GM12878 (cell line): ENCODE results near the gene ATP2A2. TPM values are rescaled to one million over a fixed set of nuclear protein-coding genes. Genes with fewer than 3 reads are reported as not detected.

Experiments used
- ATAC-seq: fragments of 200-7000 bp; cut with Tn5 transposase; 3 replicates; pipeline ENCODE4 v1.9.1; 2020; ENCODE audit warnings: mild to moderate bottlenecking, moderate library complexity
- BruUV-seq: library from RNA; stranded (reverse); fragments of 400-500 nt; replicated peaks from 2 replicates; lab custom pipeline; 2021; lab: Mats Ljungman, UMichigan
- CTCF ChIA-PET: fragments of 300-600 bp; sonication (Branson Sonifier 250); formaldehyde crosslinking; extraction: SDS; loops from one replicate; lab custom pipeline; 2021; ENCODE audit warnings: inconsistent platforms; lab: Yijun Ruan, JAX
- POLR2A ChIA-PET: fragments of 350-600 bp; formaldehyde crosslinking; extraction: SDS; loops from one replicate; lab custom pipeline; 2021; ENCODE audit warnings: inconsistent platforms; lab: Charles Lee
- RAD21 ChIA-PET: fragments of 300-600 bp; sonication (Branson Sonifier 250); formaldehyde crosslinking; loops from one replicate; lab custom pipeline; 2023; ENCODE audit warnings: antibody characterized with exemption; ENCODE audit not compliant: unreplicated experiment; lab: Charles Lee
- SMC1A ChIA-PET: fragments of 300-600 bp; sonication (Branson Sonifier 250); formaldehyde crosslinking; loops from one replicate; lab custom pipeline; 2023; ENCODE audit not compliant: unreplicated experiment, uncharacterized antibody; lab: Charles Lee
- DNase-seq: peaks from one replicate; pipeline ENCODE4 v3.0.0-alpha.2; 2011; ENCODE audit warnings: low read depth, low spot score
- FAIRE-seq: peaks from 3 replicates; lab custom pipeline; 2011; peaks lifted over from hg19 to GRCh38; lab: Jason Lieb, UNC
- H2AFZ ChIP-seq: 2 replicates; pipeline ENCODE4 v1.6.0; 2011; ENCODE audit warnings: low read depth, low read length, control low read depth; ENCODE audit not compliant: control insufficient read depth
- H3K27ac ChIP-seq: 2 replicates; pipeline ENCODE4 v1.5.1; 2011; ENCODE audit warnings: control low read depth; ENCODE audit not compliant: control insufficient read depth, insufficient read depth
- H3K27me3 ChIP-seq, 2 experiments: replicated peaks in 1 of 2; 2 replicates each; pipeline versions ENCODE4 v1.6.0 to v1.6.1; 2011; ENCODE audit warnings: low read length in 1 of 2; ENCODE audit not compliant: control insufficient read depth in 2 of 2, insufficient read depth in 2 of 2
- H3K36me3 ChIP-seq, 2 experiments: 2 replicates each; pipeline ENCODE4 v1.5.1; 2011; ENCODE audit warnings: low read length in 1 of 2; ENCODE audit not compliant: control insufficient read depth in 2 of 2, insufficient read depth in 2 of 2
- H3K4me1 ChIP-seq: 2 replicates; pipeline ENCODE4 v1.6.1; 2011; ENCODE audit warnings: mild to moderate bottlenecking, low read length, moderate library complexity, mixed read lengths; ENCODE audit not compliant: control insufficient read depth, insufficient read depth
- H3K4me2 ChIP-seq: 2 replicates; pipeline ENCODE4 v1.6.0; 2011; ENCODE audit warnings: control low read depth; ENCODE audit not compliant: control insufficient read depth, insufficient read depth
- H3K4me3 ChIP-seq: fragments of 200-600 bp; sonication (generic); 2 replicates; pipeline ENCODE4 v1.5.1; 2016
- H3K79me2 ChIP-seq: 2 replicates; pipeline ENCODE4 v1.6.0; 2011; ENCODE audit warnings: low read length; ENCODE audit not compliant: control insufficient read depth, insufficient read depth
- H3K9ac ChIP-seq: 2 replicates; pipeline ENCODE4 v1.8.0; 2011; ENCODE audit warnings: low read length, control low read depth, mixed read lengths; ENCODE audit not compliant: control insufficient read depth, insufficient read depth
- H3K9me3 ChIP-seq: replicated peaks from 3 replicates; pipeline ENCODE4 v1.5.1; 2011; ENCODE audit warnings: mild to moderate bottlenecking, low read length; ENCODE audit not compliant: control insufficient read depth, insufficient read depth
- H4K20me1 ChIP-seq: 2 replicates; pipeline ENCODE4 v1.6.0; 2011; ENCODE audit not compliant: control insufficient read depth, insufficient read depth
- ATF3 ChIP-seq: IDR thresholded peaks from 2 replicates; pipeline ENCODE4 v1.6.1; 2011; ENCODE audit warnings: low read depth, mild to moderate bottlenecking, low read length, moderate library complexity, borderline replicate concordance; ENCODE audit errors: extremely low read depth
- BCLAF1 ChIP-seq: fragments of 450-650 bp; IDR thresholded peaks from 2 replicates; pipeline ENCODE4 v1.6.1; 2017; ENCODE audit warnings: antibody characterized with exemption, mild to moderate bottlenecking, moderate library complexity
- CHD2 ChIP-seq: IDR thresholded peaks from 2 replicates; pipeline ENCODE4 v1.6.1; 2011; ENCODE audit warnings: low read depth, low read length, improper control_type of control experiment, borderline replicate concordance
- GATAD2B ChIP-seq: fragments of 450-650 bp; conservative IDR thresholded peaks from 2 replicates; pipeline ENCODE4 v1.6.1; 2017; ENCODE audit warnings: low read depth, mild to moderate bottlenecking, moderate library complexity
- HSF1 ChIP-seq: fragments of 150-350 bp; IDR thresholded peaks from 2 replicates; pipeline ENCODE4 v1.6.1; 2014; ENCODE audit warnings: mild to moderate bottlenecking, low read depth, low read length
- IRF3 ChIP-seq: fragments of 450-650 bp; IDR thresholded peaks from 2 replicates; pipeline ENCODE4 v1.6.1; 2014; ENCODE audit warnings: mild to moderate bottlenecking
- IRF5 ChIP-seq: fragments of 450-650 bp; IDR thresholded peaks from 2 replicates; pipeline ENCODE4 v1.6.1; 2017; ENCODE audit warnings: borderline replicate concordance
- JUNB ChIP-seq: IDR thresholded peaks from 2 replicates; pipeline ENCODE4 v1.6.1; 2016; ENCODE audit warnings: antibody characterized with exemption, mild to moderate bottlenecking
- NR2C1 ChIP-seq: fragments of 450-650 bp; IDR thresholded peaks from 2 replicates; pipeline ENCODE4 v1.6.1; 2017; ENCODE audit warnings: antibody characterized with exemption, mild to moderate bottlenecking, moderate library complexity
- POLR2A ChIP-seq: IDR thresholded peaks from 2 replicates; pipeline ENCODE4 v1.6.1; 2011; ENCODE audit warnings: low read depth, mild to moderate bottlenecking, low read length
- TARDBP ChIP-seq: IDR thresholded peaks from 2 replicates; pipeline ENCODE4 v1.6.1; 2016; ENCODE audit warnings: borderline replicate concordance
- TCF3 ChIP-seq: IDR thresholded peaks from 2 replicates; pipeline ENCODE4 v1.6.1; 2012; ENCODE audit warnings: low read depth, mild to moderate bottlenecking, low read length, borderline replicate concordance; ENCODE audit not compliant: insufficient read depth
- YY1 ChIP-seq: IDR thresholded peaks from 2 replicates; pipeline ENCODE4 v1.6.1; 2011; ENCODE audit warnings: low read depth, mild to moderate bottlenecking, low read length
- ZNF207 ChIP-seq: fragments of 450-650 bp; IDR thresholded peaks from 2 replicates; pipeline ENCODE4 v1.6.1; 2014; ENCODE audit warnings: antibody characterized with exemption, mild to moderate bottlenecking, borderline replicate concordance
- WGBS: methylation state at CpG from one replicate; pipeline ENCODE4 v1.1.6; 2016; ENCODE audit warnings: low lambda C conversion rate; ENCODE audit not compliant: insufficient replicate concordance, insufficient coverage; ENCODE audit errors: missing lambda C conversion rate; 5-methylcytosine and 5-hydroxymethylcytosine counted together
- in situ Hi-C: fragments of 300-500 bp; cut with MboI; formaldehyde crosslinking; loops from 9 replicates; pipeline ENCODE4 v1.14.3; 2018; ENCODE audit warnings: mixed read lengths
- intact Hi-C: fragments of 100-400 bp; cut with micrococcal nuclease; formaldehyde crosslinking; loops from one replicate; pipeline ENCODE4 v1.14.2; 2022; ENCODE audit not compliant: unreplicated experiment
- polyA plus RNA-seq, 11 experiments: library from polyadenylated mRNA; depleted of rRNA in 4 of 11; unstranded in 6 of 11; stranded (reverse) in 5 of 11; fragments of >200 nt; fragmentation: Nextera tagmentation in 4 of 11; fragmentation: Illumina TruSeq in 1 of 11; extraction: Ambion mirVana in 4 of 11; extraction: Trizol in 1 of 11; gene quantifications; 1 replicate in 1 of 11; 2 replicates in 10 of 11; pipeline versions ENCODE4 v1.2.1 to v1.2.3, GENCODE V29; 2011 to 2016; ENCODE audit warnings: inconsistent platforms in 2 of 11, missing spikeins in 2 of 11, low read depth in 1 of 11
- total RNA-seq, 4 experiments: library from RNA; depleted of rRNA in 3 of 4; stranded (reverse); fragments of >200 nt in 3 of 4; fragmentation: Illumina TruSeq in 1 of 4; extraction: Trizol in 1 of 4; gene quantifications; 2 replicates each; pipeline versions ENCODE4 v1.2.1 to v1.2.3, GENCODE V29; 2013 to 2021

Gene ATP2A2
- total and polyA plus RNA-seq, 10 of the 15 experiments (the other 5 are each of a cell fraction or from before 2014, with no cell fraction given), result 3.7 to 133 (median 34.4) TPM

- no peaks in the 10 kb centered on the region for H3K9me3 ChIP-seq
- H3K9ac ChIP-seq, result no peak overlapping the region
- H3K36me3 ChIP-seq, result peaks cover 60 to 73% of the 10 kb centered on the region in 2 experiments
- 0 out of 2 replicates have a peak, but pooled peaks cover 4% of the 10 kb centered on the region for H3K4me1 ChIP-seq
- H3K27me3 ChIP-seq, result no peaks in the 10 kb centered on the region
- no peak overlapping the region for H2AFZ ChIP-seq
- in situ Hi-C loops, result no loop called here
- BruUV-seq, result no TSS peak
- H4K20me1 ChIP-seq, result no peaks in the 10 kb centered on the region
- POLR2A ChIA-PET, result interaction anchor here (0.5 kb wide), 1 partner anchor 19 kb away, joined by 3 read pairs; no protein-coding TSS in a partner anchor
- CTCF ChIA-PET, result interaction anchor here (1.3 to 1.7 kb wide), 2 partner anchors 92 to 238 kb away, joined by 6 read pairs; no protein-coding TSS in a partner anchor
- TF ChIP-seq IRF5, result no peak
- TF ChIP-seq IRF3, result no peak
- no peak for TF ChIP-seq HSF1
- no peak for TF ChIP-seq ZNF207
- TF ChIP-seq CHD2, result no peak
- TF ChIP-seq GATAD2B, result no peak
- TF ChIP-seq BCLAF1, result no peak
- no peak for TF ChIP-seq YY1
- TF ChIP-seq ATF3, result no peak
- TF ChIP-seq JUNB, result no peak
- TF ChIP-seq NR2C1, result no peak
- TF ChIP-seq TARDBP, result no peak
- no peak for TF ChIP-seq TCF3
- TF ChIP-seq POLR2A, result no peak
- ATAC-seq (no peak), DNase-seq (no peak), FAIRE-seq (no peak)
- H3K79me2 ChIP-seq, result no peaks in the 10 kb centered on the region
- intact Hi-C loops, result no loop called here
- RAD21 ChIA-PET, result interaction anchor here (1.0 to 1.1 kb wide), 2 partner anchors 57 to 92 kb away, joined by 3 to 4 read pairs; no protein-coding TSS in a partner anchor
- H3K4me3 ChIP-seq, result no peak overlapping the region
- SMC1A ChIA-PET, result interaction anchor here (1.1 to 1.6 kb wide), 6 partner anchors 9 to 118 kb away, joined by 4 to 5 read pairs (median 4); no protein-coding TSS in a partner anchor
- H3K4me2 ChIP-seq, result no peak overlapping the region
- H3K27ac ChIP-seq, result no peak overlapping the region
- 80% methylated on average over 8 of the region's 8 CpGs for WGBS
Observed at GRCh38 chr12:110339184-110339952, 58.3 kb downstream of the ATP2A2 start.
